Activated naive CD8-positive, alpha-beta T cell treated with anti-CD3 and anti-CD28 coated beads, Interleukin-2, amount 50 U/mL, for 24 hours (primary cell): ENCODE results near the gene MDM4.
"Not testable (repeated sequence)": the region's sequence is repeated elsewhere in the genome, so short reads cannot be mapped to it uniquely, and the experiment has no call there.

ENCODE experiments used
- ATAC-seq: fragments of 150-1000 bp; cut with Tn5 transposase; one replicate; pipeline ENCODE4 v1.10.0; 2021
- DNase-seq: peaks from one replicate; pipeline ENCODE4 v3.0.0; 2021
- H3K27ac Mint-ChIP-seq: one replicate; pipeline ENCODE4 v1.8.0; 2021; ENCODE audit warnings: mild to moderate bottlenecking, mixed read lengths
- H3K27me3 Mint-ChIP-seq: one replicate; pipeline ENCODE4 v1.8.0; 2021; ENCODE audit warnings: mixed read lengths
- H3K36me3 Mint-ChIP-seq: one replicate; pipeline ENCODE4 v1.8.0; 2021; ENCODE audit warnings: low read depth, mixed read lengths
- H3K4me1 Mint-ChIP-seq: one replicate; pipeline ENCODE4 v1.8.0; 2021; ENCODE audit warnings: mixed read lengths
- H3K4me3 Mint-ChIP-seq: one replicate; pipeline ENCODE4 v1.8.0; 2021; ENCODE audit warnings: mild to moderate bottlenecking, moderate library complexity, mixed read lengths
- H3K9me3 Mint-ChIP-seq: one replicate; pipeline ENCODE4 v1.8.0; 2021; ENCODE audit warnings: mixed read lengths

The MDM4 gene

GRCh38 chr1:204550926-204551325 lies 34.7 kb downstream of the MDM4 start:
- no peak for ATAC-seq
- Mint-ChIP-seq H3K4me1 (peaks cover 9% of the 10 kb centered on the region), H3K27me3 (no peaks in the 10 kb centered on the region), H3K4me3 (no peak overlapping the region), H3K36me3 (peaks cover 69% of the 10 kb centered on the region), H3K9me3 (no peaks in the 10 kb centered on the region), H3K27ac (no peak overlapping the region)
- no peak for DNase-seq

GRCh38 chr1:204556458-204557052 lies 40.3 kb downstream of the MDM4 start:
- Mint-ChIP-seq H3K9me3 (no peaks in the 10 kb centered on the region), H3K4me3 (no peak overlapping the region), H3K36me3 (peaks cover 40% of the 10 kb centered on the region), H3K27ac (no peak overlapping the region), H3K27me3 (no peaks in the 10 kb centered on the region), H3K4me1 (peaks cover 24% of the 10 kb centered on the region)
- ATAC-seq (no peak), DNase-seq (no peak)

- Mint-ChIP-seq H3K4me1 (peaks cover 38% of the 10 kb centered on the region), H3K4me3 (no peak overlapping the region), H3K27ac (no peak overlapping the region), H3K36me3 (peaks cover 35% of the 10 kb centered on the region), H3K27me3 (no peaks in the 10 kb centered on the region), H3K9me3 (no peaks in the 10 kb centered on the region)
- DNase-seq, result no peak
- no peak for ATAC-seq
Observed at GRCh38 chr1:204558467-204558866, 42.3 kb downstream of the MDM4 start.

GRCh38 chr1:204560002-204560401 lies 43.8 kb downstream of the MDM4 start:
- peaks cover 31% of the 10 kb centered on the region for H3K36me3 Mint-ChIP-seq

GRCh38 chr1:204560590-204561150 lies 44.5 kb downstream of the MDM4 start:
- H3K4me1 Mint-ChIP-seq, result peaks cover 58% of the 10 kb centered on the region
- H3K27ac Mint-ChIP-seq, result no peak overlapping the region
- peaks cover 30% of the 10 kb centered on the region for H3K36me3 Mint-ChIP-seq

More at GRCh38 chr1:204560002-204560401, 43.8 kb downstream of the MDM4 start:
- not testable (repeated sequence) for DNase-seq, H3K4me3 Mint-ChIP-seq, H3K9me3 Mint-ChIP-seq, H3K27me3 Mint-ChIP-seq, ATAC-seq, H3K27ac Mint-ChIP-seq
- H3K4me1 Mint-ChIP-seq, result peaks cover 52% of the 10 kb centered on the region

GRCh38 chr1:204562075-204562990 lies 46.1 kb downstream of the MDM4 start:
- Mint-ChIP-seq H3K27ac (peak overlapping the region; percentile 9), H3K4me3 (no peak overlapping the region), H3K4me1 (peaks cover 53% of the 10 kb centered on the region), H3K36me3 (peaks cover 21% of the 10 kb centered on the region), H3K9me3 (no peaks in the 10 kb centered on the region), H3K27me3 (no peaks in the 10 kb centered on the region)
- DNase-seq (no peak), ATAC-seq (no peak)

More at GRCh38 chr1:204560590-204561150, 44.5 kb downstream of the MDM4 start:
- DNase-seq (no peak), ATAC-seq (no peak)
- no peaks in the 10 kb centered on the region for H3K27me3 Mint-ChIP-seq
- no peaks in the 10 kb centered on the region for H3K9me3 Mint-ChIP-seq
- H3K4me3 Mint-ChIP-seq, result no peak overlapping the region

- H3K4me1 Mint-ChIP-seq, result peaks cover 53% of the 10 kb centered on the region
- peak; percentile 18 for ATAC-seq
Observed at GRCh38 chr1:204563307-204563706, 47.1 kb downstream of the MDM4 start.

GRCh38 chr1:204563780-204564179 lies 47.6 kb downstream of the MDM4 start:
- H3K9me3 Mint-ChIP-seq, result no peaks in the 10 kb centered on the region
- no peak overlapping the region for H3K4me3 Mint-ChIP-seq
- H3K4me1 Mint-ChIP-seq, result peaks cover 53% of the 10 kb centered on the region
- no peak for DNase-seq
- ATAC-seq, result no peak
- no peaks in the 10 kb centered on the region for H3K27me3 Mint-ChIP-seq
- peak overlapping the region; percentile 40 for H3K27ac Mint-ChIP-seq
- peaks cover 30% of the 10 kb centered on the region for H3K36me3 Mint-ChIP-seq

More at GRCh38 chr1:204563307-204563706, 47.1 kb downstream of the MDM4 start:
- Mint-ChIP-seq H3K27ac (peak overlapping the region; percentile 40), H3K36me3 (peaks cover 28% of the 10 kb centered on the region), H3K9me3 (no peaks in the 10 kb centered on the region), H3K4me3 (no peak overlapping the region), H3K27me3 (no peaks in the 10 kb centered on the region)
- no peak for DNase-seq

- peaks cover 30% of the 10 kb centered on the region for H3K36me3 Mint-ChIP-seq
Observed at GRCh38 chr1:204564835-204565234, 48.6 kb downstream of the MDM4 start.

GRCh38 chr1:204565617-204566582 lies 49.7 kb downstream of the MDM4 start:
- H3K36me3 Mint-ChIP-seq, result peaks cover 26% of the 10 kb centered on the region
- DNase-seq (peak; percentile 49), ATAC-seq (peak; percentile 79)
- peaks cover 49% of the 10 kb centered on the region for H3K4me1 Mint-ChIP-seq
- no peaks in the 10 kb centered on the region for H3K27me3 Mint-ChIP-seq
- no peak overlapping the region for H3K4me3 Mint-ChIP-seq
- peak overlapping the region; percentile 83 for H3K27ac Mint-ChIP-seq
- no peaks in the 10 kb centered on the region for H3K9me3 Mint-ChIP-seq

More at GRCh38 chr1:204564835-204565234, 48.6 kb downstream of the MDM4 start:
- H3K4me3 Mint-ChIP-seq, result no peak overlapping the region
- H3K4me1 Mint-ChIP-seq, result peaks cover 55% of the 10 kb centered on the region
- peak overlapping the region; percentile 45 for H3K27ac Mint-ChIP-seq
- DNase-seq (peak; percentile 14), ATAC-seq (peak; percentile 53)
- H3K27me3 Mint-ChIP-seq, result no peaks in the 10 kb centered on the region
- H3K9me3 Mint-ChIP-seq, result no peaks in the 10 kb centered on the region

GRCh38 chr1:204566583-204566955 lies 50.4 kb downstream of the MDM4 start:
- no peak for ATAC-seq
- H3K36me3 Mint-ChIP-seq, result peaks cover 29% of the 10 kb centered on the region
- H3K4me3 Mint-ChIP-seq, result no peak overlapping the region
- H3K9me3 Mint-ChIP-seq, result no peaks in the 10 kb centered on the region
- H3K27me3 Mint-ChIP-seq, result no peaks in the 10 kb centered on the region
- H3K4me1 Mint-ChIP-seq, result peaks cover 44% of the 10 kb centered on the region
- no peak for DNase-seq
- no peak overlapping the region for H3K27ac Mint-ChIP-seq

GRCh38 chr1:204567071-204567470 lies 50.9 kb downstream of the MDM4 start:
- DNase-seq (no peak), ATAC-seq (no peak)
- Mint-ChIP-seq H3K4me1 (peaks cover 39% of the 10 kb centered on the region), H3K4me3 (no peak overlapping the region), H3K36me3 (peaks cover 26% of the 10 kb centered on the region), H3K9me3 (no peaks in the 10 kb centered on the region), H3K27ac (no peak overlapping the region), H3K27me3 (no peaks in the 10 kb centered on the region)

- Mint-ChIP-seq H3K4me3 (no peak overlapping the region), H3K4me1 (peaks cover 28% of the 10 kb centered on the region), H3K27me3 (no peaks in the 10 kb centered on the region), H3K27ac (no peak overlapping the region), H3K36me3 (peaks cover 28% of the 10 kb centered on the region), H3K9me3 (no peaks in the 10 kb centered on the region)
- ATAC-seq (no peak), DNase-seq (no peak)
Observed at GRCh38 chr1:204568576-204569315, 52.5 kb downstream of the MDM4 start.
